ENCODE measurements around the gene ANO4.
"Not testable (repeated sequence)": the region's sequence is repeated elsewhere in the genome, so short reads cannot be mapped to it uniquely, and the experiment has no call there.

The ANO4 gene

GRCh38 chr12:101087920-101088319 lies 293.3 kb downstream of the ANO4 start:
- DNase-seq (ENCODE audit: low spot score), result no peak

GRCh38 chr12:101089271-101089670 lies 294.7 kb downstream of the ANO4 start:
- DNase-seq (ENCODE audit: low spot score), result no peak

- not testable (repeated sequence) for DNase-seq (ENCODE audit: low spot score)
Observed at GRCh38 chr12:101090222-101090621, 295.6 kb downstream of the ANO4 start.

GRCh38 chr12:101097829-101098580 lies 303.4 kb downstream of the ANO4 start:
- DNase-seq (ENCODE audit: low spot score), result no peak

GRCh38 chr12:101107032-101107763 lies 312.6 kb downstream of the ANO4 start:
- no peak for DNase-seq (ENCODE audit: low spot score)

GRCh38 chr12:101108130-101108529 lies 313.6 kb downstream of the ANO4 start:
- no peak for DNase-seq (ENCODE audit: low spot score)

- DNase-seq (ENCODE audit: low spot score), result no peak
Observed at GRCh38 chr12:101110866-101111265, 316.3 kb downstream of the ANO4 start.

- DNase-seq (ENCODE audit: low spot score), result no peak
Observed at GRCh38 chr12:101111441-101111840, 316.9 kb downstream of the ANO4 start.

GRCh38 chr12:101115326-101115725 lies 320.8 kb downstream of the ANO4 start:
- DNase-seq (ENCODE audit: low spot score), result no peak

GRCh38 chr12:101116911-101117310 lies 322.3 kb downstream of the ANO4 start:
- DNase-seq (ENCODE audit: low spot score), result no peak

- DNase-seq (ENCODE audit: low spot score), result no peak
Observed at GRCh38 chr12:101117842-101118241, 323.3 kb downstream of the ANO4 start.

GRCh38 chr12:101127521-101128219 lies 333.1 kb downstream of the ANO4 start:
- no peak for DNase-seq (ENCODE audit: low spot score)

- not testable (repeated sequence) for DNase-seq (ENCODE audit: low spot score)
Observed at GRCh38 chr12:101145777-101146431, 351.3 kb downstream of the ANO4 start.

GRCh38 chr12:101165319-101165718 lies 370.7 kb downstream of the ANO4 start:
- DNase-seq (ENCODE audit: low spot score), result no peak

- DNase-seq (ENCODE audit: low spot score), result no peak
Observed at GRCh38 chr12:101166866-101167265, 372.3 kb downstream of the ANO4 start.

- DNase-seq (ENCODE audit: low spot score), result no peak
Observed at GRCh38 chr12:101168001-101168400, 373.4 kb downstream of the ANO4 start.

GRCh38 chr12:101172316-101172715 lies 377.7 kb downstream of the ANO4 start:
- DNase-seq (ENCODE audit: low spot score), result no peak

- DNase-seq (ENCODE audit: low spot score), result no peak
Observed at GRCh38 chr12:101173197-101173749, 378.7 kb downstream of the ANO4 start.

- no peak for DNase-seq (ENCODE audit: low spot score)
Observed at GRCh38 chr12:101174541-101174940, 380.0 kb downstream of the ANO4 start.

Data from SK-N-DZ (cell line).